PC-9 (cell line): ENCODE results near the gene TRIM71. TPM values are rescaled to one million over a fixed set of nuclear protein-coding genes. Genes with fewer than 3 reads are reported as not detected.

ENCODE experiments used
- BruUV-seq: library from RNA; stranded (reverse); fragments of 400-500 nt; replicated peaks from 2 replicates; lab custom pipeline; 2021; lab: Mats Ljungman, UMichigan
- CTCF ChIA-PET: fragments of 300-600 bp; sonication (Branson Sonifier 250); formaldehyde crosslinking; loops from one replicate; lab custom pipeline; 2022; ENCODE audit warnings: antibody characterized with exemption; lab: Charles Lee
- POLR2A ChIA-PET: fragments of 300-600 bp; sonication (Branson Sonifier 250); formaldehyde crosslinking; loops from one replicate; lab custom pipeline; 2022; ENCODE audit warnings: antibody characterized with exemption; ENCODE audit not compliant: unreplicated experiment; lab: Charles Lee
- DNase-seq, 2 experiments: peaks; one replicate each; pipeline versions ENCODE4 v3.0.0 to v3.0.0-alpha.2; 2015 to 2022; ENCODE audit warnings: mixed read lengths in 1 of 2
- H2AFZ ChIP-seq: fragments of 200-600 bp; sonication (generic); 2 replicates; pipeline ENCODE4 v1.8.1; 2017; ENCODE audit warnings: antibody characterized with exemption
- H3F3A ChIP-seq: fragments of 200-600 bp; sonication (generic); 2 replicates; pipeline ENCODE4 v1.8.1; 2017; ENCODE audit warnings: antibody characterized with exemption, mild to moderate bottlenecking, low read depth; ENCODE audit not compliant: insufficient read depth
- H3K27ac ChIP-seq: fragments of 200-600 bp; sonication (generic); 2 replicates; pipeline ENCODE4 v1.6.1; 2016; ENCODE audit warnings: mixed run types
- H3K27me3 ChIP-seq: fragments of 200-600 bp; sonication (generic); 2 replicates; pipeline ENCODE4 v1.6.1; 2016; ENCODE audit warnings: low read depth, mixed run types; ENCODE audit not compliant: insufficient read depth
- H3K36me3 ChIP-seq: fragments of 200-600 bp; sonication (generic); 2 replicates; pipeline ENCODE4 v1.6.1; 2016; ENCODE audit warnings: low read depth, mixed run types
- H3K4me1 ChIP-seq: fragments of 200-600 bp; sonication (generic); replicated peaks from 2 replicates; pipeline ENCODE4 v1.6.1; 2016; ENCODE audit warnings: mixed run types; ENCODE audit not compliant: insufficient read depth
- H3K4me2 ChIP-seq: fragments of 200-600 bp; sonication (generic); 2 replicates; pipeline ENCODE4 v1.6.1; 2017; ENCODE audit warnings: mixed run types
- H3K4me3 ChIP-seq: fragments of 200-600 bp; sonication (generic); 2 replicates; pipeline ENCODE4 v1.6.1; 2016; ENCODE audit warnings: mixed run types
- H3K79me2 ChIP-seq: fragments of 200-600 bp; sonication (generic); 2 replicates; pipeline ENCODE4 v1.6.1; 2017; ENCODE audit warnings: low read depth, mixed run types
- H3K9me2 ChIP-seq: fragments of 200-600 bp; sonication (generic); 2 replicates; pipeline ENCODE4 v1.8.1; 2017; ENCODE audit warnings: mild to moderate bottlenecking; ENCODE audit not compliant: insufficient read depth
- H3K9me3 ChIP-seq: fragments of 200-600 bp; sonication (generic); 2 replicates; pipeline ENCODE4 v1.8.1; 2016; ENCODE audit warnings: low read depth; ENCODE audit not compliant: insufficient read depth
- H4K20me1 ChIP-seq: fragments of 200-600 bp; sonication (generic); 2 replicates; pipeline ENCODE4 v1.8.1; 2017; ENCODE audit not compliant: insufficient read depth
- CTCF ChIP-seq: fragments of 200-600 bp; sonication (generic); conservative IDR thresholded peaks from 2 replicates; pipeline ENCODE4 v1.6.1; 2017; ENCODE audit warnings: mixed run types, antibody characterized with exemption, mild to moderate bottlenecking, moderate library complexity
- EZH2 ChIP-seq: fragments of 200-600 bp; sonication (generic); IDR thresholded peaks from 2 replicates; pipeline ENCODE4 v1.8.0; 2017; ENCODE audit warnings: antibody characterized with exemption, low read depth
- intact Hi-C: fragments of 100-400 bp; cut with micrococcal nuclease; formaldehyde crosslinking; loops from one replicate; pipeline ENCODE4 v1.10.0; 2022; ENCODE audit not compliant: unreplicated experiment
- total RNA-seq: library from RNA; stranded (reverse); gene quantifications from 2 replicates; pipeline ENCODE4 v1.2.3, GENCODE V29; 2021

The TRIM71 gene
- total RNA-seq, 1 experiment from 2014 or later, result not detected

- Histone ChIP-seq H2AFZ (no peak overlapping the region), H3K27me3 (no peaks in the 10 kb centered on the region), H3F3A (no peaks in the 10 kb centered on the region), H3K79me2 (no peaks in the 10 kb centered on the region), H4K20me1 (no peaks in the 10 kb centered on the region), H3K36me3 (no peaks in the 10 kb centered on the region), H3K4me2 (no peak overlapping the region), H3K9me2 (no peaks in the 10 kb centered on the region), H3K4me1 (no peaks in the 10 kb centered on the region), H3K27ac (no peak overlapping the region), H3K9me3 (no peaks in the 10 kb centered on the region), H3K4me3 (no peak overlapping the region)
- DNase-seq, result no peak
- intact Hi-C loops, result loop anchor here (1.0 to 5.0 kb wide), 4 partner anchors 127 to 840 kb away; no protein-coding TSS in a partner anchor
- ChIA-PET POLR2A (no interaction called here), CTCF (interaction anchor here (0.6 to 1.1 kb wide), 2 partner anchors 245 to 840 kb away, joined by 3 read pairs; no protein-coding TSS in a partner anchor)
- TF ChIP-seq CTCF (no peak), EZH2 (no peak)
- no TSS peak for BruUV-seq
These were observed 129.4 kb downstream of the TRIM71 start for GRCh38 chr3:32946973-32947788.

Other genes starting within 250 kb of the TRIM71 start
- gene DYNC1LI1, start 247.1 kb upstream of the TRIM71 start, total RNA-seq, result 30.1 and 32.3 TPM in 2 replicates
- gene CNOT10, start 132.8 kb upstream of the TRIM71 start, total RNA-seq, result 25.5 and 43.7 TPM in 2 replicates
- gene CCR4, start 133.6 kb downstream of the TRIM71 start, total RNA-seq, result not detected in 2 replicates